NOMO-1 treated with dmso at 0.1 percent for 144 hours (cell line): Measurements from ENCODE around the gene ZNF629.
A peak's percentile ranks its signal among the peaks of the same experiment; 100 is the strongest.
"Not testable (repeated sequence)": the region's sequence is repeated elsewhere in the genome, so short reads cannot be mapped to it uniquely, and the experiment has no call there.

Source experiments
- DNase-seq: peaks from one replicate; lab custom pipeline; 2025; ENCODE audit not compliant: unreplicated experiment; lab: John Stamatoyannopoulos, UW

Gene ZNF629

GRCh38 chr16:30786936-30787612, at the start of gene ZNF629:
Gene ZNF629 (minus strand): TSS chr16:30787205. CDS start chr16:30784482, 2,723 bp downstream.
- no peak for DNase-seq

GRCh38 chr16:30834130-30834740, 47.2 kb upstream of the ZNF629 start:
- no peak for DNase-seq

DNA sequence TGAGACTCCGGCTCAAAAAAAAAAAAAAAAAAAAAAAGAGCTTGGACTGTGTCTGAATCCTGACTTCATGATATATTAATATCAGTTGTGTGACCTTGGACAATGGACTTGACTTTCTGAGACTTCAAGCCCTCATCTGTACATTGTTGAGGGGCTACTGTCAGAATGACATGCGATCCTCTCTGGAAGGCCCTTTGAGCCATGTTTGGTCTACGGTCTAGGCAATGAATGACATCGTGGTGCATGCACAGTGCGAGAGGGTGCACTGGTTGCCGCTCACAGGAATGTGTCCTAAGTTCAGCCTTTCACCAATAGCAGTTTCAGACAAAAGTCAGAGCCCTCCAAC, 43.0 kb upstream of the ZNF629 start:
- no peak for DNase-seq

DNA sequence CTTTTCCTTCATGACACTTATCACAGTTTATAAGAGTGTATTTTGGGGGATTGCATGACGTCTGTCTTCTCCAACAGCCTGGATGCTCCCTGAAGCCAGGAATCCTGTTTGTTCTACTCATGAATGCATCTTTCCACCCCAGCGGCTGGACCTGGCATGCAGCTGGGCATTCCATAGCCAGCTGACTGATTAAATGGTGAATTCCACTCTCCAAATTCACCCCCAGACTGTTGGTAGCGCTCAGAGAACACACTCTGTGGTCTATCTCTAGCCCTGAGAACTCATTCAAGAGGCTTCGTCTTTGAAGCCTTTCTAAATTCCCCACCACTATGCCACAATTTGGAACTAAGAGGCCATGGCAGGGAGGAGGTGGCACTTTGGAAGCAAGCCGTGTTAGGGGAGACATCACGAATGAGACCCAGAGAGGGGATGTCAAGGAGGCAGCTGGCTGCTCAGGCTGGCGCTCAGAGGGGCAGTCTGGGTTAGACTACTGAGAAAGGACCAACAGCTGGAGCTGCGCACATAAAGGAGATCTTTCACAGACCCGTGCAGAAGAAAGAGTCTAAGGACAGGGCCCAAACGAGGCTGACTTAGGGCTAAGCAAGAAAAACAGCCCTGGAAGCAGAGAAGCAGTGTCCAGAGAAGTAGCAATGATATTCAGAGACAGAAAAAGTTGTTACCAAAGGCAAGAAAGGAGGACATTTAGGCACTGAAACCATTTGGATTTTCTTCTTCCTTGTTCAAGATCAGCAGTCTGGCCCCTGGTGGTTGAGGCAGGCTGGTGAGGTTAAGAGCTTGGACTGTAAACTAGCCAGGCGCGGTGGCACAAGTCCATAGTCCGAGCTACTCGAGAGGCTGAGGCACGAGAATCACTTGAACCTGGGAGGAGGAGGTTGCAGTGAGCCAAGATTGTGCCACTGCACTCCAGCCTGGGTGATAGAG, 42.4 kb upstream of the ZNF629 start:
- no peak for DNase-seq

GRCh38 chr16:30821891-30822290, 34.9 kb upstream of the ZNF629 start:
- DNase-seq, result no peak

DNA sequence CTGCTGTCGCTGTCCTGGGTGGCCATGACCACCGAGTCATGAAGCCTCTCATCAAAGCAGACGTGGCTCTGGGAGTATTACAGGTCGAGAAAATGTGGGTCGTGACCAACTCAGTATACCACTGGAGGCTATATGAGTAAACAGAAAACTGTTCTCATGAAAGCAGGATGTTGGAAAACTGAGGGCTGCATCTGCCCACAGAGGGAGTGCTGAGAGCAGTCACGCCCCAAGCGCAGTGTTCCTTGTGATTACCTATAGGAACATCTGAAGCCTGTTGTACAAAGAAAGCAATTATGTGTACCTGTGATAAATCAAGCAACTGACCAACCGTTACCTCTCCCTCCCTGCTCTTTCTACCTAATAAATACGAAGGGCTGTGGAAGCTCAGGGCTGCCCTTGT, 34.4 kb upstream of the ZNF629 start:
- not testable (repeated sequence) for DNase-seq

DNA sequence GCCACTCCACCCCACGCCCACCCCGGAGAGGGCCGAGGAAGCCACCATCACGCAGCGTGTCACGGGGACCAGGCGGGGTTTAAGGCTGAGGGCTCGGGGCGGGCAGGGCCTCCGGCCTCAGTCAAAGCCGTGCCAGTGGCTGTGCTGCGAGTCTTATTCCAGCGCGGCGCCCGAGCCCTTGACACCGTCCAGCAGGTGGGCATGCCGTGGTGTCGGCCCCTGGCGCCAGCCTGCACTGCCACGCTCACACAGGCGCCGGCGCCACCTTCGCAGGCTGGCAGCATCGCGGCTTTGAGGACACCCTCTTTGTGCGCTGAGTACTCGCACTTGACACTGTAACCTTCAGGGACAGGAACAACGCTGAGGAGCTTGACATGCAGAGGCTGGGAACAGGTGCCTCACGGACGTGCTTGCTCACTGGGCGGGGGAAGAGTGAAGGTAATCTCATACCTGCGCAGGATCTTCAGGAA, 34.0 kb upstream of the ZNF629 start:
- no peak for DNase-seq

DNA sequence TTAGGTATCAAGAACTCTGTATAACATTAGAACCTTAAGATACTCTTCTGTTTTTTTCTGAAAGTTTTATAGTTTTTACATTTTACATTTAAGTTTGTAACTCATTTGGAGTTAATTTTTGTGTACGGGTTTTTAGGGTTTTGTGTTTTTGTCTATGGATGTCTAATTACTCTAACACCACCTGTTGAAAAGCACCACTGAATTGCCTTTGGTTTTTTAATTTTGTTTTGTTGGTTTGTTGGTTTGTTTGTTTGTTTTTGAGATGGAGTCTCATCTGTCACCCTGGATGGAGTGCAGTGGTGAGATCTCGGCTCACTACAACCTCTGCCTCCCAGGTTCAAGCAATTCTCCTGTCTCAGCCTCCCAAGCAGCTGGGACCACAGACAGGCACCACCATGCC, 29.8 kb upstream of the ZNF629 start:
- no peak for DNase-seq

DNA sequence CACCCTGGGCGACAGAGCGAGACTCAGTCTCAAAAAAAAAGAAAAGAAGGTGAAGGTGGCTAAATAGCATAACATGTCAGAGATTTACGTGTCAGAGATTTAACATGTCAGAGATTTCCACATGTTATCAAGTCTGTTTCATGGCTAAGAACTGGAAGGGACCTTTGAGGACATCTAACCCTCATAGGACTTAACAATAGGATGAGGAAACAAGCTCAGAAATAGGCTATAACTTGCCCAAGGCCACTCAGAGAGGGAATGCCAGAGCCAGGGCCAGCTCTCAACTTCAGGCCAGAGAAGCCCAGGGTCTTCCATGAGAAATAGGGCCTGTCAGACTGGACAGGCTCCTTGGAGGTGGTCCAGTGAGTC, 26.8 kb upstream of the ZNF629 start:
- DNase-seq, result no peak

DNA sequence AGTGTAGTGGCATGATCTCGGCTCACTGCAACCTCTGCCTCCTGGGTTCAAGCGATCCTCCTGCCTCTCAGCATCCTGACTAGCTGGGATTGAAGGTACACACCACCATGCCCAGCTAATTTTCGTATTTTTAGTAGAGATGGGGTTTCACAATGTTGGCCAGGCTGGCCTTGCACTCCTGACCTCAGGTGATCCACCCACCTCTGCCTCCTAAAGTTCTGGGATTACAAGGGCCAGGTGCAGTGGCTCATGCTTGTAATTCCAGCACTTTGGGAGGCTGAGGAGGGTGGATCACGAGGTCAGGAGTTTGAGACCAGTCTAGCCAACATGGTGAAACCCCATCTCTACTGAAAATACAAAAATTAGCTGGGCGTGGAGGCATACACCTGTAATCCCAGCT, 22.7 kb upstream of the ZNF629 start:
- DNase-seq, result not testable (repeated sequence)

GRCh38 chr16:30808890-30809426, 22.0 kb upstream of the ZNF629 start:
- not testable (repeated sequence) for DNase-seq

- DNase-seq, result peak; percentile 30
Observed at GRCh38 chr16:30808146-30808545, 21.1 kb upstream of the ZNF629 start.

DNA sequence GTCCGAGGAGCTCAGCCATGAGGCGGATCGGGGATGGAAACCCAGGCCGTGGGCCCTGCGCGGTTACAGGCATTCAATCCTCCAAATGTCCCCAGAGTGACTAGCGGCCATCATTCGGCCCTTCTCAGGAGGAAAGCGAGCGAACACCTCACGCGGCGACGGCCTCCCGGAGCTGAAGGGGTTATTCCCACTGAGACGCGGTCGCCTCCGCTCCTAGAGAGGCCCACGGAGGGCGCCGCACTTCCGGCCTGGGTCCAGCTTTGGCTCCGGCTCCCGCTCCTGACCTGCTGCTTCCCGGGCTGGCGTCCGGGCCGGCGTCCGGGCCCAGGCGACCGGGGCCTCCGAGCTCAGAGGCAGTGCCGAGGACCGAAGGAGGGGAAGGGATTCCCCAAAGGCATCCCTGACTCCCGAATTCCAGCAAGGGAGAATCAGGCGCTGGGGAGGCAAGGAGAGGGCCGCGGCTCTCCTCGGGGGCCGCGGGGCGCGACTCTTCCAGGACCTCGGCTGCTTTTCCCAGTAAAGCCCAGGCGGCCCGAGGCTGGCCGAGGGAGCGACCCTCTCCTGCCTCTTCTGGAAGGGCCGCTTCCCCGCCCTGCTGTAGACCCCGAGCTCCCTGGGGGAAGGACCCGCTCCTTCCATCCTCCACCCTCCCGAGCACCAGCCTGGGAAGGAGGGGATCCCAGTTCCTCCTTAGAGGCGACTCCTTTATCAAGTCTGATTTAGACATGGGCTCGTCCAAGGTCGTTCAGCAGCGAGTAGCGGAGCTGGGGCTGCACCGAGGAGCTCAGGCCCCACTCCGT, 18.6 kb upstream of the ZNF629 start:
- peak; percentile 52 for DNase-seq

DNA sequence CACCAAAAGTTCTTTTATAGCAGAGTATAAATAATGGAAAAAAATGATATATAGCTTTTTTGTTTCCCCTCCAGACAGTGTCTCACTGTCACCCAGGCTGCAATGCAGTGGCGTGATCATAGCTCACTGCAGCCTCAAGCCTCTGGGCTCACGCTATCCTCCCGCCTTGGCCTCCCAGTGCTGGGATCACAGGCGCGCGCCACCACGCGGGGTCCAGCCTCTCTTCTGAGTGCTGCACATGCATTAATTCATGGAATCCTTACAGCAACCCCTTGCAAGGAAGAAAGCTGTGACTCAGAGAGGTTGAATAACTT, 18.0 kb upstream of the ZNF629 start:
- no peak for DNase-seq

DNA sequence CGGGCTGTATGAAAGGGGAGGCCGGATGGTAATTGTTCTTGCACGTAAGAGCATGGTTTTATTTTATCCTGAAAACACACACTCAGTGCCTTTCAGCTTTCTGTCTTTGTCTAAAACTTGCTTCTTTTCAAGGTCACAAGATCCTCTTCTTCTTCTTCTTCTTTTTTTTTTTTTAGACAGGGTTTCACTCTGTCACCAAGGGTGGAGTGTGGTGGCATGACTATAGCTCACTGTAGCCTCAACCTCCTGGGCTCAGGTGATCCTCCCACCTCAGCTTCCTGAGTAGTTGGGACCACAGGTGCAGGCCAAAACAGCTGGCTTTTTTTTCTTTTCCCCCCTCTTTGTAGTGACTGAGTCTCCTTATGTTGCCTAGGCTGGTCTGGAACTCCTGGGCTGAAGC, 15.9 kb upstream of the ZNF629 start:
- DNase-seq, result no peak

GRCh38 chr16:30797670-30798309, 10.8 kb upstream of the ZNF629 start:
- no peak for DNase-seq

DNA sequence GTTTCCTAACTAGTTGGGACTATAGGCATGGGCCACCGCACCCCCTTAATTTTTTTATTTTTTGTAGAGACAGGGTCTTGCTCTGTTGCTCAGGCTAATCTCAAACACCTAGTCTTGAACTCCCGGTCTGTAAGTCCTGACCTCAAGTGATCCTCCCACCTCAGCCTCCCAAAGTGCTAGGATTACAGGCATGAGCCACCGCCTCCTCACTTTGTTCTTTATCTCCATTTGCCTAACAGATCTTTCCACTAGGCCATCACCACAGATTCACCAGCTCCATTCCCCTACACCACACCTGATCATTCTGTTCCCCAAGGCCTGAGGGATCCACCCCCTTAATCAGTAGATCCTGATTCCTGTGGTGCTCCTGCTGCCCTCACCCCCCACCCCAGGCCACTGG, 7.6 kb upstream of the ZNF629 start:
- no peak for DNase-seq

DNA sequence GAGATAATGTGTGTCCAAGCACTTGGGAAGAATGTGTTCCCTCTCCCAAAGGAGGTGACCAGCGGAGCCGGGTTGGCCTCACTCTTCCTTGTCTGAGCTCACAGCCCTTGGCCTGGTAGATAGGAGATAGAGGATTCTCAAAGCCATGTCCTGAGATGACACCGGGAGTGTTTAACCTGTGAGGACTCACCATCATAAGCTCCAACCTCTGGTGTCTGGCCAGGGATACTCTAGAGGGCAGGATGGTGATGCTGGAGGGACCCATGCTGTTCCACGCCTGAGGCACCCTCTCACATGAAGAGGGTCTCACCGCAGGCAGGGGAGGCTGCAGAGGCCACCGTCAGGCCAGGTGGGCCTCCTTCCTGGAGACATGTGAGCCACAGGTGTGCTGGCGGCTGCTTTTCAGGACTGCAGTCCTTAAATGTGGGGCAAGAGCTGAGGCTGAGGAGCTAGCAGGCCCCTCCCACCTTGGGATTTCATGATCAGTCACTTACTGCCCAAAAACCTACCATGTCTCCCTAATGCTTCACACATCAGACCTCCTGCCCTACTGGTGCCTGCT, 6.6 kb upstream of the ZNF629 start:
- DNase-seq, result no peak

- DNase-seq, result no peak
Observed at GRCh38 chr16:30787613-30788378, 791 bp upstream of the ZNF629 start.
